ENCODE results near the gene CDKN2B. TPM values are rescaled to one million over a fixed set of nuclear protein-coding genes. Genes with fewer than 3 reads are reported as not detected.

Gene CDKN2B
- polyA plus RNA-seq, 1 of the 3 experiments (the other 2 are of a cell fraction) = 6.3 TPM

DNA sequence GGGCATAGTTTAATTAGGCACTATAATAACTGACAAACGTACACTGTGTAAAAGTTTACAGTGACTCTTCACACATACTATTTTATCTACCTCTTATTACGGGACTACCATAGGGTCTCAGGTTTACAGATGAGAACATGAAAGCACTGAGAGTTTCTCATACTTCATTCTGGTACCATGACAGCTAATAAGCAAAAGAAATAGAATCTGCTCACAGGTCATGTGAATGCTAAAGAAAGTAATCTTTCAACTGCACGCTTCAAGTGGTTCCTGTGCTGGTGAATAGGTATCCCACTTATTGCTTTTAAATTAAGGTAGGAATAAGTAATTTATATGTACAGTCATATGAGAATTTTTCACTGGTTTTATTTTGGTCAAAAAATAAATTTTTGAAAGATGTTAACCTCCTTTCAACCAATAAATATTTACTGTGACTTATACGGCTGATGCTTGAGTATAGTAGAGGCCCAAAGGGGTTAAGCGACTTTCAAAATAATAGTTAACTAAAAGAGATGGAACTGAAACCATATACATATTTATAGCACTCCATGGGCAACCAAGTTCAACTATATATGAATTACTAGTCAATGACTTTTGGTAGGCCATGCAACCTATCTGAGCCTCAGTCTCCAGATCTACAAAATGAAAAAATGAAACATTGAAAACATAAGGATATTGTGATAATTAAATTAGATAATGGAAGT, 23.0 kb downstream of the CDKN2B start (continued):
- TF ChIP-seq, protein P1, sequence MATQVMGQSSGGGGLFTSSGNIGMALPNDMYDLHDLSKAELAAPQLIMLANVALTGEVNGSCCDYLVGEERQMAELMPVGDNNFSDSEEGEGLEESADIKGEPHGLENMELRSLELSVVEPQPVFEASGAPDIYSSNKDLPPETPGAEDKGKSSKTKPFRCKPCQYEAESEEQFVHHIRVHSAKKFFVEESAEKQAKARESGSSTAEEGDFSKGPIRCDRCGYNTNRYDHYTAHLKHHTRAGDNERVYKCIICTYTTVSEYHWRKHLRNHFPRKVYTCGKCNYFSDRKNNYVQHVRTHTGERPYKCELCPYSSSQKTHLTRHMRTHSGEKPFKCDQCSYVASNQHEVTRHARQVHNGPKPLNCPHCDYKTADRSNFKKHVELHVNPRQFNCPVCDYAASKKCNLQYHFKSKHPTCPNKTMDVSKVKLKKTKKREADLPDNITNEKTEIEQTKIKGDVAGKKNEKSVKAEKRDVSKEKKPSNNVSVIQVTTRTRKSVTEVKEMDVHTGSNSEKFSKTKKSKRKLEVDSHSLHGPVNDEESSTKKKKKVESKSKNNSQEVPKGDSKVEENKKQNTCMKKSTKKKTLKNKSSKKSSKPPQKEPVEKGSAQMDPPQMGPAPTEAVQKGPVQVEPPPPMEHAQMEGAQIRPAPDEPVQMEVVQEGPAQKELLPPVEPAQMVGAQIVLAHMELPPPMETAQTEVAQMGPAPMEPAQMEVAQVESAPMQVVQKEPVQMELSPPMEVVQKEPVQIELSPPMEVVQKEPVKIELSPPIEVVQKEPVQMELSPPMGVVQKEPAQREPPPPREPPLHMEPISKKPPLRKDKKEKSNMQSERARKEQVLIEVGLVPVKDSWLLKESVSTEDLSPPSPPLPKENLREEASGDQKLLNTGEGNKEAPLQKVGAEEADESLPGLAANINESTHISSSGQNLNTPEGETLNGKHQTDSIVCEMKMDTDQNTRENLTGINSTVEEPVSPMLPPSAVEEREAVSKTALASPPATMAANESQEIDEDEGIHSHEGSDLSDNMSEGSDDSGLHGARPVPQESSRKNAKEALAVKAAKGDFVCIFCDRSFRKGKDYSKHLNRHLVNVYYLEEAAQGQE (IDR thresholded peaks at IDR 0.05; ENCODE audit: low read depth, low read length) = no peak
- TF ChIP-seq EP300 (IDR thresholded peaks at IDR 0.05; ENCODE audit: borderline replicate concordance in 1 of 2, low read depth in 1 of 2, low read length in 1 of 2) (no peak), FOSL2 (IDR thresholded peaks at IDR 0.05; ENCODE audit: borderline replicate concordance, low read depth) (no peak)

GRCh38 chr9:21984101-21984500, 25.0 kb downstream of the CDKN2B start:
- Histone ChIP-seq H3K9ac (no peak overlapping the region), H3F3A (replicated peaks; ENCODE audit: insufficient read depth) (no peaks in the 10 kb centered on the region), H4K20me1 (ENCODE audit: insufficient read depth) (no peaks in the 10 kb centered on the region), H3K4me3 (ENCODE audit: low read depth in 2 of 2, low read length in 1 of 2) (no peak overlapping the region), H3K9me2 (no peaks in the 10 kb centered on the region), H3K27me3 (ENCODE audit: insufficient read depth) (peaks cover 6% of the 10 kb centered on the region; the same call in 1 of the 2 replicates), H3K4me2 (no peak overlapping the region), H2AFZ (ENCODE audit: low read depth) (no peak overlapping the region), H3K4me1 (ENCODE audit: control insufficient read depth in 1 of 2, insufficient read depth in 2 of 2, low read depth in 1 of 2, low read length in 1 of 2) (no peaks in the 10 kb centered on the region; a peak in 1 of 4 replicates), H3K79me2 (ENCODE audit: insufficient read depth) (no peaks in the 10 kb centered on the region), H3K36me3 (replicated peaks in 1 of 2; ENCODE audit: control insufficient read depth in 1 of 2, insufficient read depth in 2 of 2, low read length in 1 of 2) (no peaks in the 10 kb centered on the region), H3K9me3 (no peaks in the 10 kb centered on the region), H3K27ac (ENCODE audit: low read depth in 2 of 2, low read length in 1 of 2) (no peak overlapping the region)
- POLR2A ChIA-PET = no interaction called here
- DNase-seq = no peak
- TF ChIP-seq GABPA (IDR thresholded peaks at IDR 0.05; ENCODE audit: low read depth) (no peak), TEAD4 (IDR thresholded peaks at IDR 0.05; ENCODE audit: borderline replicate concordance, insufficient read depth) (no peak)
- CTCF ChIA-PET = interaction anchor here (2.5 kb wide), 1 partner anchor 24 kb away, joined by 15 read pairs; the partner anchor contains the start of gene CDKN2B

- Histone ChIP-seq H3F3A (replicated peaks; ENCODE audit: insufficient read depth) (no peaks in the 10 kb centered on the region), H4K20me1 (ENCODE audit: insufficient read depth) (no peaks in the 10 kb centered on the region), H3K4me1 (ENCODE audit: control insufficient read depth in 1 of 2, insufficient read depth in 2 of 2, low read depth in 1 of 2, low read length in 1 of 2) (no peaks in the 10 kb centered on the region; a peak in 1 of 4 replicates), H3K9me3 (no peaks in the 10 kb centered on the region), H3K4me3 (ENCODE audit: low read depth in 2 of 2, low read length in 1 of 2) (no peak overlapping the region), H3K79me2 (ENCODE audit: insufficient read depth) (no peaks in the 10 kb centered on the region), H3K9me2 (no peaks in the 10 kb centered on the region), H3K27me3 (ENCODE audit: insufficient read depth) (peaks cover 11% of the 10 kb centered on the region; the same call in 1 of the 2 replicates), H3K9ac (no peak overlapping the region), H3K4me2 (no peak overlapping the region), H3K27ac (ENCODE audit: low read depth in 2 of 2, low read length in 1 of 2) (no peak overlapping the region), H3K36me3 (replicated peaks in 1 of 2; ENCODE audit: control insufficient read depth in 1 of 2, insufficient read depth in 2 of 2, low read length in 1 of 2) (no peaks in the 10 kb centered on the region), H2AFZ (ENCODE audit: low read depth) (no peak overlapping the region)
- CTCF ChIA-PET = interaction anchor here (1.0 to 2.5 kb wide), 2 partner anchors 12 to 25 kb away, joined by 3 to 15 read pairs; partner anchors contain the start of gene CDKN2B
- 47% methylated on average over 1 of the region's 1 CpG for WGBS (ENCODE audit: low lambda C conversion rate)
- no peak for DNase-seq
- TF ChIP-seq EP300 (IDR thresholded peaks at IDR 0.05; ENCODE audit: borderline replicate concordance in 1 of 2, low read depth in 1 of 2, low read length in 1 of 2) = no peak
- no peak for TF ChIP-seq FOXJ3 (CRISPR knock-in tag; IDR thresholded peaks at IDR 0.05)
- TF ChIP-seq FOSL2 (IDR thresholded peaks at IDR 0.05; ENCODE audit: borderline replicate concordance, low read depth) = no peak
- TF ChIP-seq TCF12 (IDR thresholded peaks at IDR 0.05) = no peak
- no peak for TF ChIP-seq TAF1 (IDR thresholded peaks at IDR 0.05; ENCODE audit: borderline replicate concordance, low read depth, low read length)
- TF ChIP-seq ZBTB33 (IDR thresholded peaks at IDR 0.05; ENCODE audit: borderline replicate concordance, low read depth) = no peak
- no peak for TF ChIP-seq RCOR1 (IDR thresholded peaks at IDR 0.05; ENCODE audit: low read length)
- TF ChIP-seq GABPA (IDR thresholded peaks at IDR 0.05; ENCODE audit: low read depth) = no peak
- POLR2A ChIA-PET = no interaction called here
These were observed 25.6 kb downstream of the CDKN2B start for GRCh38 chr9:21983561-21983935.

Measured in SK-N-SH (cell line).